HG03521 (cell line): ENCODE results near the gene RAPGEF4.
A peak's percentile ranks its signal among the peaks of the same experiment; 100 is the strongest.

Source experiments
- ATAC-seq: cut with Tn5 transposase; IDR thresholded peaks from one replicate; pipeline ENCODE4 v1.9.1; 2021; ENCODE audit warnings: mild to moderate bottlenecking, moderate library complexity; ENCODE audit not compliant: unreplicated experiment

The RAPGEF4 gene

DNA sequence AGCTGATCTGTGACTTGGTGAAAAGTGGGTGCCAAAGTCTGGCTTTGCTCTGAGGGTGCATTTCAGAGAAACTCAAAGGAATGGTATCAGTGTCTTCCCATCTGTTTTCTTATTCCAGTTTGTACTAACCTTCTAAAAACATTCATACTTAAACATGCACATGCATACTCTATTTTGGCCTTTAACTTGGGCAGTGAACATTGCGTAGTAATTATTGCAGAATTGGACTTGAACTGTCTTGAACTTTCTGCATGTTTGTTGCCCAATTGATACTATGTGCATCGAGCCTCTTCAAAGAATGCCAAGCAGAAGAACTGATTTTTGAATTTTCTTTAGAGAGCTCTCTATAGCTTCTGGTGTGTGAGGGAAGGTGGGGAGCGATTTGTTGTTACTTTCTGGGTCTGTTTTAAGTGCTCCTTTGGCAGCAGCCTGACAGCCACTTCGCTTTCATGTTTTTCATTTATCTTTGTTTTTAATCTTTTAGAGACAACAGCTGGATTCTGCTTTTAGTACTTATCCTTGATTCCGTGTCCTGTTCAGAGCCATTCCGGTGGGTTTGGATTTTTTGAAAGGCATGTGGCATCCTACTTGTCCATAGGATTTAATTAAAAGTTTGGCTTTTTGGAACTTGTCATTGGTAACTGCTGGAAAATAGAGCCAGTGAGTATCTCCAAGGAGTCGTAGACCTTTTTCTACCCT, 159.2 kb downstream of the RAPGEF4 start:
- no peak for ATAC-seq

DNA sequence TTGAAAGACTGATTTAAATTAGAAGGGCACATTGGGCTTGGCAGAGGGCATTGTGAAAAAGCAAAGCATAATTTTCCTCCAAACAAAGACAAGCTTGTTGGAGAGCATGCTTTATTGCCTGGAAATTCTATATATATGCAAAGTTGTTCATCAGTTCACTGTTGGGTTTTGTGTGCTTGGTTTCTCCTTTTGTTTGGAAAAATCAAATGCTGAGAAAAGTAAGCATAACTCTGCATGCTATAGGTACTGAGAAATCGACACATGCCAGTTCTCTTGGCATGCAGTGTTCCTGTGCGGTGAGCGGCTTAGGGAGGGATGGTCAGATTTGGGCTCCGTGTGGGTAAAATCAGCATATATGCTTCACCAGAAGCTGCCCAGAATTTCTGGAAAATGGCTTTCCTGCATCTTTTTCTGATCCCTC, 161.0 kb downstream of the RAPGEF4 start:
- ATAC-seq = no peak

DNA sequence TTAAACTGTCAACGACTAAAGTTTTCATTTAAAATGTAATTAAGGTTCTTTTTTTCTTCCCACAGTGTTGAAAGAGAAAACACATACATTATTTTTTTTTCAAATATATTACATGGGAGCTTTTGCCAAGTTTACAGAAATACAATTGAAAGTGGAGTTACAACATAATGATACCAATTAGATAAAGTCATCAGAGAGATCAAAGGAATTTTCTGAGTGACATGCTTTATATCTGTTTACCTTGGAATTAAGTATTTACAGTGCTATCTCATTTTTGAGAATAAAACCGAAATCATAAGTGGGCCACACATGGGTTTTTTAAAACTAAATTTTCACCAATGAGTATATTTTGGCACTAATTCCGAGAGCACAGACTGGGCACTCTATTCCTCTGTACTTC, 165.2 kb downstream of the RAPGEF4 start:
- no peak for ATAC-seq

DNA sequence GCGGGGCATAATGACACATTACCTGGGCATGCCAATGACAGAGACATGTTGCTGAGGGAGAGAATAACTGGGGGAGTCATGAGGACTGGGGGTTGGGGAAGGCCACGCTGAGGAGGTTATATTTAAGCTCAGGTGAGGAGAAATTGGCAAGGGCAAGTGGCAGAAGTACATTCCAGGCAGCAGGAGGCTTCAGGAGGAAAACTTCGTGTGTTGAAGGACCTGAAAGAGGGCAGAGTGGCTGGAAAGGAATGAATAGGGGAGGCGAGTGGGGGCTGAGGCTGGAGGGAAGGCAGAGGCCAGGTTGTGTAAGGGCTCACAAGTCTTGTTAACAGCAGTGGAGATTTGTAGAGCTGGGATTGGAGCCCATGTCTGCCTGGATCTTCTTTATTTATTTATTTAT, 166.3 kb downstream of the RAPGEF4 start:
- ATAC-seq = no peak

DNA sequence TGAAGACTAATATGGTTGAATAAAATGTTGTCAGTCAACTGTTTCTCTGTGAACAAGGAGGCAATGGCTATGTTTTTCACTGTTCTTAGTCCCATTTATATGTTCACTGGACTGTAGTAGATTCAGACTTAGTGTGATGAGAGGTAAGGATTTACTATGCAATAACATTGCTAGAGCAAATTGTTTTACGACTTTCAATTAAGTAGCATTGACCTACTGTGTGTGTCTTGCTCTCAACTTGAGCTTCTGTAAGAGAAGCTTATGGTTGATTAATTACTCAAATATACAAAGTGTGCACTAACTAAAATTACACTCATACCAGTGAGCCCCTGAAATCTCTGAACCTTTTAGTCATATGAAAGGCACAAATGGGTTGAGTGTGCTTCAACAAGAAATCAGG, 168.6 kb downstream of the RAPGEF4 start:
- no peak for ATAC-seq

DNA sequence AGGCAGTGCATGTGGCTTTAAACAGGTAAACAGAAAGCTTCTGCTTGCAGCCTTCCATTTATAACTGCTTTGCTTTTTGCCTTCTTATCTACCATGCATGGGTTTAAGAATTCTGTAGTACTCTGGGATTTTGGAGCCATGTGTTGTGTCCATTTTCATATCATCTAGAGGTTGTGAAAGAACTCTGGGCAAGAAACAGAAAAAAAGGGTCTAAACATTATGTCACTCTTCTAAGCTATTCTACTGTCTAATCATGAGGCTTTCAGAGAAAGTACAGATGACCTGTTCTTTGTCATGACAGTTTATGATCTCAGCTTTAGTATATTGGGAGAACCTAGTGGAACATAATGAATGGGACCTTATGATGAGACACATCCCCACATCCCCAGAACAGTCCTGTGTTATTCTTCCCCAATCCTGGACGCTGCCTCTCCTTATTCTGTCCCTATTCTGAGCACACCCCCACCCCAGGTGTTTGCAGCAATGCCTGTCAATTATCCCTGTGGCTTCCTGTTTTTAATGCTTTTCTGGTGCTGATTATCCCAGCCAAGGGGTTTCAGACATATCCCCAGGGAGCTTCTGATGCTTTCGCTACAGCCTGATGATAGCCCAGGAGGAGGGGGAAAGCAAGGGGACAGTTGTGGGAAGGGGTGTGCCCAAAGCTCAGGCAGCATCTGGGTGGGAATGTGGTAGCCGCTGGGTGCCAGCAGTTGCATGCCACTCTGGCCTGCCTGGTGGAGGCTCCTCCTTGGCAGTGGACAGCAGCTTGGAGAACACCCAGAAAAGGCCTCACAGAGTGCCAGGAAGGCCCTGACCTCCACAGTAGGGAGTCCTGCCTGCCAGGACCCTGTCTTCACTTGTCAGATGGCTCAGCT, 170.5 kb downstream of the RAPGEF4 start:
- ATAC-seq = no peak

DNA sequence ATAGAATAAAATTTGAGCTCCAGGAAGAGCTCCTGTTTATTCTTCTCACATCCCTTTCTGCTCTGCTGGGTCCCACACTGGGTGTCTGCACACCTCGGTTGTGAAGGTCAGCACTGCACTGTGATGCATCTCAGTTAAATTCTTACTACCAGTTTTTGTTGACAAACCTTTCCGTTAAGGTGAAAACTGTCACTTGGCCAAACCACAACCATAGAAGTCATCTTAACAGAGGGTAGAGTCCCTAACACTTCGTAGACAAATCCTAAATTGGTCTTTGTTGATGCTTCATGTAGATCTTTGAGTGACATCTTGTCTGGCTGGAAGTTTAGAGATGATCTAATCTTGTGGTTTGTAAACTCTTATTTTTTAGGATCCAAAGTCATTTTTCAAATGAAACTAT, 172.6 kb downstream of the RAPGEF4 start:
- ATAC-seq = no peak

DNA sequence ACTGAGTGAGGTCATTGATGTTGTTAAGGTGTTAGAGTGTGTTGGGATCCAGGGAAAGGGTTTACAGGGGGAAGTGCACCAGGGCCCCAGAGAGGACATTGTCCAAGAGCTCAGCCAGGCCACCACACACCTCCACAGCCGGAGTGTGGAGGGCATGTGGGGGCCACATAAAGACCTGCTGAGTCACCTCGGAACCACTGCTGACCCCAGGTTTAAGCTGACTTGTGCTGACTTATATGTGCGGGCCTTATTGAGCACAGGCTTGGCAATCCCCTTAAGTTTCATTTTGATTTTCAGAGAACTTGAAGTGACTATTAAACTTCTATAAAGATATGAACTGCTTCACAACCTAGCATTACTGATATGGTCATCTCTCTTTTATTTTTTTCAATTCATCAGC, 173.8 kb downstream of the RAPGEF4 start:
- no peak for ATAC-seq

DNA sequence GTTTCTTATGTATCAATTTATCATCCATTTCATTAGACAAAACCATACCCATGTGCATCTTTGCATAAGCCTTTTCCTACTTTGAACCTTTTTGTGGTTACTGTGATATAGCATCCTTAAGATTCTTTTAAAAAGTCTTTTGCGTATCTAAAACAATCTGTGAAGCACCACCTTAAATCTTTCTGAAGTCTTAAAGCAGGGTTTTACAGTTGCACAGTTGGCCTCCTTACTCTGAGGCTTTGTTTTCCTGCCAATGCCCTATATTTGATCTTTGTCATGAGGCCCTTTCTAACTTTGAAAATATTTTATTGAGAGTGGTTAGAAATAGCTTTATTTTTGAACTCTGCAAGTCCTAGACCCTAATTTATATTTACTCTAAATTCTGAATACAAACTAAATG, 176.6 kb downstream of the RAPGEF4 start:
- no peak for ATAC-seq

DNA sequence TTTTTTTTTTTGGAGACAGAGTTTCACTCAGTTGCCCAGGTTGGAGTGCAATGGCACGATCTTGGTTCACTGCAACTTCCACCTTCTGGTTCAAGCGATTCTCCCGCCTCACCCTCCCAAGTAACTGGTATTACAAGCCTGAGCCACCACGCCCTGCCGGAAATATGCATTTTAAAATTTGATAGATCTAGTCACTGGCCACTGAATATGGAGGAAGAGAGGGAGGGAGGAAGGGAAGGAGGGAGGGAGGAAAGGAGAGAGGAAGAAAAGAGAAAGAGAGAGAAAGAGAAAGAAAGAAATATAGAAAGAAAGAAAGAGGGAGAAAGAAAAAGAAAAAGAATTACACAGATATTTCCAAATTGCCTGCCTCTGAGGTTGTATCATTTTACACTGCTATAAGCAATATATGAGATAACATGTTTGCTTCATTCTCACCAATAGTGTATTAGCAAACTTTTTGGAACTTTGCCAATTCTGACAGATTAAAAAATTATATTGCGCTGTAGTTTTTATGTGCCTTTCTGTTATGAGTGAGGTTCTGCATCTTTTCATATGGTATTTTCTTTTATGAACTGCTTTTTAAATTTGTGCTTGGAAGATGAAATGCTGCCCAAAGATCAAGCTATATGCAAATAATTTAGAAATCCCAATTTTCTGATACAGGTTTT, 178.8 kb downstream of the RAPGEF4 start:
- ATAC-seq = no peak

DNA sequence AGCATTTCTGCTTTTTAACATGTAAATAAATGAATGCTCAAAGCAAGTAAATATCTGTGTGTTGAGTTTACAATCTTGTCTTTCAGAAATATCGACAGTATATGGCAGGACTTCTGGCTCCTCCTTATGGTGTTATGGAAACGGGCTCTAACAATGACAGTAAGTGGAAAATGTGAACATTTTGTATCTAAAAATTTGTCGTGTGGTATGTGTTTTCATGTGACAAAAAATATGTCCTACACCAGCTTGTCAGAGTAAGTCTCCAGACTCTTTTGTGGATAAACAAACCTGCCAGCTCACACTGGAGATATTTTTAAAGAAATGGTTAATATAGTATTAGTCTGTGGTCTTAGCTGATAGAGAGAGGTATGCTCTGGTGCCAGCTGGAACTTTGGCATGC, 182.1 kb downstream of the RAPGEF4 start:
- no peak for ATAC-seq

DNA sequence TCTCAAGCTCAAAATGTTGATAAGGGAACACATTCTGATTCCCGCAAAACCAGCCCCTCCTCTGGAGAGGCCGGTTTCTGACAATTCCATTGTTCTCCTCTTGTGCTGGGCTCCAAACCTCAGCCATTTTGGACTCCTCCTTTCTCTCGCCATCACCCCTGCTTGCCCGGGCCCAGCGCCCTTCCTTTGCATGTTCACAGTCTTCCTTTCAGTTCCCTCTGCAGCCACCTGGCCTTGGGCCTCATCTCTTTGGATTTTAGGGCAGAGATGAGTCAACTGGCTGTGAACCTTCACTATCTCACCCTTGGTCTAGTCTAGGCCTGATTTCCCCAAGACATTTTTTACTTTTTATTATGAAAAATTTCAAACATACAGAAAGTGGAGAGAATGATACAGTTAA, 184.1 kb downstream of the RAPGEF4 start:
- peak; percentile 87 for ATAC-seq

DNA sequence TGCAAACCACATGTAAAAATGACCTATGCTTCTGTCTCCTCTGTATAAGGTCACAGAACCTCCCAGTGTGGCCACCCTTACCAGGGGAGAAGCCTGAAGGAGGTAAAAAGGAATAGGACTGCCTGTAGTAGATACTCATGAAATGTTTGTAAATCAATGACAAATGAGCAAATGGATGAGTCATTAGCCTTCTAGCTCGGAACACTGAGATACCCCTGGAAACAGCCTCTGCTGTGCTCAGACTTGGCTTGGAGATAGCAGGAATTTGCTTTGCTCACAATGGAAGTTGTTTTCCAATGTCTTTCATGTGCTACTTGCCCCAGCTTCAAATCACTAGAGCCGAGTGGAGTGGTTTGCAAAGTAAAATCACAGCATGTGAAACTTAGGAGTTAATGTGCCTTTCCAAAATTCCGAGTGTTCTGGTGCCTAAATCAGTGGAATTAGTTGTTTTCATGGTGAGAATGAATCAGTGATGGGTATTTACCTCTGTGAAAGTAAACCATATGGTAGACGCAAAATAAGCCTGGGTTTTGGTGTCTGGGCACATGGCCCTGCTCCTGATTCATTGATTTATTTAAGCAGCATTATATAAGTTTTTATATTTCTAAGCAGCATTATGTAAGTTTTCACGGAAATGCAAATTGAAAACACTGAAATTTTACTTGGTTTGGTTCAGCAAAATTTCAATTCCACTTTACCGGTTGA, 186.0 kb downstream of the RAPGEF4 start:
- ATAC-seq = no peak

DNA sequence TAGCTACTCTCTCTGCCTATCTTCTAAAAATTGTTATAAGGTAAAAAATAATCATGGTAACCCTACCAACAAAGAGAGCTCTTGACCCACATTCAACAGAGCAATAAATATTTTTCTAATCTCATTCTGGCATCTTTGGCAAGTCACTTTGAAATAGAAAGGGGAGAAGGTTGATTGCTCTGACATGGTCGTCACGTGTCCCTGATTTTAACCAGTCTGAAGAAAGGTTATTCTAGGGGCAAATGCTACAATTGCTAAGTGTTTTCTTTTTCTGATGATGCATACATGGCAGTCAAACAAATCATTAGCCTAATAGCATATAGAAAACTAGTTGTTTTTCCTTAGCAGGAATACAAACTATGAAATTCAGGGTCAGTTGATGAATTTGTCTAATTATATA, 186.7 kb downstream of the RAPGEF4 start:
- no peak for ATAC-seq

DNA sequence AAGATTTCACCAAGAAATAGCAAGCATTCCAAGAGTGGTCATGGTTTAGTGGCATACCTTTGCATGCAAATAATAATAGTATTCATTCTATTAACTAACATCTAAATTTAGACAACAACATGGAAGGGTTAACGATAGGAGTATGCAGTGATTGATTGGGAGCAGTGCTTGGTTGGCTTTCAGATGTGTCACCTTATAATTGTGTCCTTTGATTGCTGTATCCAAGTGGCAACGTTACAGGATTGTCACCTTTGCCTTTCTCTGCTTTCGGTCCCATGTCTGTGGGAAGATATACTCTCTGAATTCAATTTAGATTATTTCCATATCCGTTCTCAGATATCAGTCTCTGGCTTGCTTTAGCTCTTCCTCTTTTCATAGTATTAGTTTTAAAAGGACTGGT, 187.2 kb downstream of the RAPGEF4 start:
- no peak for ATAC-seq

DNA sequence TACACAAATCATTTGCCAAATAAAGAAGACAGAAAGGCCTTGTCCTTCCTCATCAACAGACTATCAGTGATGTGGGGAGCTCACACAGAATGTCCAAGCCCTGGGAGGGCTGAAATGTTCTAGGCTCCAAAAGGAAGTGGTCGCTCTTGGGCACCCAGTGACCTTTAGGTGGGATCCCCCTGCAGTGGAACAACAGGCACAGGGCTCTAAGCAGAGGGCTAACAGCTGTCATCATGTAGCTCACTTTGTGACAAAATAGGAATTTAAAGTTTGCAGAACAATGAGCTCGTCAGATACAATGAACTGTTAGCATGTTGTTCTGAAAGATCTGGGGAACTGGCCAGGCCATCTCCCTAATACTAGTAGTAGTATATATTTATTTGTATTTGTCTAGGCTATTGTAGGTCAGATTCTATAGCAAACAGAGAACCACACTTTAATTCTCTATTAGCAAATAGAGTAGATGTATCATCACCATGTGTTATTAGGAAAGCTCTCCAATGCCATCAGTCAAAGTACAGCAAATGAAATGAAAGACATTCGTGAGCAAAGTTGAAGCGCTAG, 188.5 kb downstream of the RAPGEF4 start:
- ATAC-seq = no peak

DNA sequence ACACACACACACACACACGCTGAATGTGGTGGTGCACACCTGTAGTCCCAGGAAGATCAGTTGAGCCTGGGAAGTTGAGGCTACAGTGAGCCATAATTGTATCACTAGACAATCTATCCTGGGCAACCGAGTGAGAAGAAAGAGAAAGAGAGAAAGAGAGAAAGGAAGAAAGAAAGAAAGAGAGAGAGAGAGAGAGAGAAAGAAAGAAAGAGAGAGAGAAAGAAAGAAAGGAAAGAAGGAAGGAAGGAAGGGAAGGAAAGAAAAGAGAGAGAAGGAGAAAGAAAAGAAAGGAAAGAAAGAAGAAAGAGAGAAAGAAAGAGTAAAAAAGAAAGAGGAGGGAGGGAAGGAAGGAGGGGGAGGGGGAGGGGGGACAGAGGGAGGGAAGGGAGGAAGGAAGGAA, 190.0 kb downstream of the RAPGEF4 start:
- ATAC-seq = no peak

DNA sequence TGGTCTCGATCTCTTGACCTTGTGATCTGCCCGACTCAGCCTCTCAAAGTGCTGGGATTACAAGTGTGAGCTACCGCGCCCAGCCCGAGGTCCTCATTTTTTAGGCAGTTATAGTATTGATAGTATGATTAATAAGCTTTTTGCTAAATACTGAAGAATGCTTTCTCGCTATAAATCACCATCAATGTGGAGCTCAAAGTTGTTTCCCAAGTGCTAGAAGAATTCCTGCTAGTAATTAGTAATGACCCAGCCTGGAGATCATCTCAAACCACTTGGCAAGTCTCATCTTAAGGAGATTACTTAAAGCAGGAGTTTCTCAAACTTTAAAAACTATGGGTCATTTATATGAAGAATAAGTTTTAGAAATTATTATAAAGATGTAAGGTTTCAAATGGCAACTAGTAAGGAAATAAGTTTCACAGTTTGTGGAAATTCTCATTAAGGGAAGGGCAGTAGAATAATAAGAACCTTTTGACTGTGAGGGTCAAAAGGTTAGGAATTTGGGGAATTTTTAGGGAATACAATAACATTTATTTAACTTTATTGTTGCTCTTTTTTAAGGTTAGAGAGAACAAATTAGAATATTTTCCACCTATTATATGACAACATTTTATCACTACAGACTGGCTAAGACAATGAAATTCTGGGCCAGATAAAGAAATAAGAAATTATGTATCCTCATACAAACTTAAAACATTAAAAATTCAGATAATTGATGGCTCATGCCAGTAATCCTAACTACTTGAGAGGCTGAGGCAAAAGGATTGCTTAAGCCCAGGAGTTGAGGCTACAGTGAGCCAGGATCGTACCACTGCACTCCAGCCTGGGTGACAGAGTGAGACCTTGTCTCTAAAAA, 191.4 kb downstream of the RAPGEF4 start:
- ATAC-seq = no peak

DNA sequence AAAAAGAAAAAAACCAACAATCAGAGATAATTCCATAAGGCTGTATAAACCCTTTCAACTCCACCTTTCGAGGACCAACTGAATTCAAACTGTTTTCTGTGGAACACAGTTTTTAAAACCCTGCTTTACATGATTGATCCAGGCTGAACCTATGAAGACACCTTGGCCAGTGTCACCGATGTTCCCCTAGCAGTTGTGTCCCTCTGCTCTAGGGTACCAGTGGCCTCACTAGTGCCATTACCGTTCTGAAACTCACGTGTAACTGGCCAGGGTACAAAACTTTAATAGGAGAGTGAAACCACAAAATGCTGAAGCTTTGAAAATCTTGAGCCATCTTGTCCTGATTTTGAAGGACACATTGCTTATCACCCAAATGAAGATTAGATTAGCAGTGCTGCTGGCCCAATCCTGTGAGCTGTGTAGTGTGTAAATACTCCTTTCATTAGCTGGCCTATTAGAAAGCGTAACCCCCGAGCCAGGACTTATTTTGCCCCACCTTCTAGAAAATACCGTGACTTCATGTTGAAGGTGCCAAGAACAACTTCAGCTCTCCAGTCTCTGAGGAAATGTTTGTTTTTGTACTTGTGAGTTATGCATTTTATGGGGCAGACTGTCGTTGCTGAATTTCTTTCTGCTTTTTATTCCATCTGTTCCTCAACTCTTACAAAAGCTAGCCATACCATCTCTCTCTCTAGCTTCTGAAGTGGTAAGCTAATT, 192.2 kb downstream of the RAPGEF4 start:
- ATAC-seq = no peak
